Activated CD8-positive, alpha-beta memory T cell treated with anti-CD3 and anti-CD28 coated beads for 4 hours (primary cell): ENCODE measurements around the gene MEX3B.
A peak's percentile ranks its signal among the peaks of the same experiment; 100 is the strongest.

ENCODE experiments used
- DNase-seq, 2 donors: peaks; one replicate each; pipeline ENCODE4 v3.0.0-alpha.2; 2020; ENCODE audit warnings: low read depth in 2 of 2

MEX3B gene

DNA sequence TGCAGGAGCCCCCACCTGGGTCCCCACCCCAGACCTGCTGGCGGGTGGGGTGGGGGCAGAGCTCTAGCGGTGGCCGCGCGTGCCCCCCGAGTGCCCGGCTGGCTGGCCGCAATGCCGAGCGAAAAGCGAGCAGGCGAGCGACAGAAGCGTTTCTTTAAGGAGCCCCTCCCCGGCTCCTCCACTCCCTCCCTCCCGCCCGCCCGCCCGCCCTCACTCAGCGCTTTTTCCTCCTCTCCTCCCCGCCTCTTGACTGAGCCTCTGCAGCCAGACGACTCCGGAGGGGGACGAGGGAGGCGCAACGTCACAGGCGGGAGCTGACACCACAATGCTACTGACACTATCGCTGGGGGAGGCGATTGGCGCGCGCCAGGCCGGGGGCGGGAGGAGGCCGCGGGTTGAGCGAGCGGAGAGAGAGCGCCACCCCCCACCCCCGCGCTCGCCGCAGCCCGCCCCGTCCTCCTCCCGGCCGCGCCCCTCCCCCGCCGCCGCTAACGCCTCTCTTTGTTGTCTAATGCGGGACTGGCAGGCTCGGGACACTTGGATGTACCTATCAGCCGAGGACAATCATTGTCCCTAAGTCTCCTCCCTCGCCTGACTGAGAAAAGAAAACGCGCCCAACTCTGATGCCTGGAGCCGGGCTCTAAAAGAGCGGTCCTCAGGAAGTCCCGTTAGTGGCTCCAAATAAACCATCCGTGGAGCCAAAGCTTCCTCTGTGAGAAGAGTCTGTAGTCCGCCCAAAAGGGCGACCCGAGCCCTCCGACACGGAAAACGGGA, at the start of gene MEX3B:
MEX3B (minus strand) TSS at position 127 of the 774 bp plus-strand sequence. CDS start 313 bp downstream, outside the sequence.
- peak; percentile 82 to 85 for DNase-seq

DNA sequence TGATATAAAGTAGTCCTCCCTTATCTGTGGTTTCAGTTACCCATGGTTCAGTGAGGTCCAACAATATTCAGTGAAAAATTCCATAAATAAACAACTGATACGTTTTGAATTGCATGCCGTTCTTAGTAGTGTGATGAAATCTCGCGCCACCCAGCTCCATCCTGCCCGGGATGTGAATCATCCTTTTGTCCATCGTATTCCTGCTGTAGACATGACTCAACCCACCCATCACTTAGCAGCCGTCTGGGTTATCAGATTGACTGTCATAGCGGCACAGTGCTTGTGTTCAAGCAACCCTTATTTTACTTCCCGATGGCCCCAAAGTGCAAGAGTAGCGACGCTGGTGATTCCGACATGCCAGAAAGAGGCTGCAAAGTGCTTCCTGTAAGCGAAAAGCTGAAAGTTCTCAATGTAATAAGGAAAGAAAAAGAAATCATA, 48.0 kb upstream of the MEX3B start:
- DNase-seq, result no peak

DNA sequence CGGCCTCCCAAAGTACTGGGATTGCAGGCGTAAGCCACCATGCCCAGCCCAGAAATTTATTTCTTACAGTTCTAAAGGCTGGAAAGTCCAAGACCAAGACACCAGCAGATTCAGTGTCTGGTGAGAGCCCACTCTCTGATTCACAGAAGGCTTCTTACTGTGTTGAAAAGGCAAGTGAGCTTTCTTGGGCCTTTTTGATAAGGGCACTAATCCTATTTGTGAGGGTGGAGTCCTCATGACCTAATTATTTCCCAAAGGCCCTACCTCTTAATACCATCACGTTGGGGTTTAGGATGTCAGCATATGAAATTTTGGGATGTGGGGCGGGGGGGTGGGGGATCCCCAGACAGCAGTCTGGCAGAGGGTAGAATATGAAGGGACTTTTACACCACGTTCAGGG, 47.5 kb upstream of the MEX3B start:
- no peak for DNase-seq

DNA sequence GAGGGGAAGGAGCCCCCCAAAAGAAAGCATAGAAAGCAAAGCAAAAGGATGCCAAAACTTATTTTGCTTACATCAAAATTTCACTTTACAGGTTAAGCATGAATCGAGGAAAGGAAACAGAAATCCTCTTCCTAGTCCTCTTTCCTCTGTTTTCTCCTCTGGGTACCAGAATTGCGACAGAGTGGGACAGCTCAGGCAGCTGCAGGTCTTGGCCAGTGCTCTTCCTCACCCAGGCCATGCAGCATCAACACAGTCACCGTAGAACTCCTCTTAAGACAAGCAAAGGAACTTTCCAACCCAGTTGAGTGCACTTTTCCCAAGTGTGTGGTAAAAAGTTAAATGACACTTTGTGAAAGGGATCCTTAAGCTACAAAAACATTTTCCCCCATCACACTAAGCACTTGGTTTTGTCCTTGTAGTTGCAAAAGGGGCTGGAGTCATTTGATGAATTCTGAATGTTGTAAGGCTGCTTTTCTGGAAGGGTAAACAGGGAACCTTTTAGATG, 45.9 kb upstream of the MEX3B start:
- DNase-seq, result no peak

- DNase-seq, result no peak
Measured at GRCh38 chr15:82086243-82086995, 40.6 kb upstream of the MEX3B start.

DNA sequence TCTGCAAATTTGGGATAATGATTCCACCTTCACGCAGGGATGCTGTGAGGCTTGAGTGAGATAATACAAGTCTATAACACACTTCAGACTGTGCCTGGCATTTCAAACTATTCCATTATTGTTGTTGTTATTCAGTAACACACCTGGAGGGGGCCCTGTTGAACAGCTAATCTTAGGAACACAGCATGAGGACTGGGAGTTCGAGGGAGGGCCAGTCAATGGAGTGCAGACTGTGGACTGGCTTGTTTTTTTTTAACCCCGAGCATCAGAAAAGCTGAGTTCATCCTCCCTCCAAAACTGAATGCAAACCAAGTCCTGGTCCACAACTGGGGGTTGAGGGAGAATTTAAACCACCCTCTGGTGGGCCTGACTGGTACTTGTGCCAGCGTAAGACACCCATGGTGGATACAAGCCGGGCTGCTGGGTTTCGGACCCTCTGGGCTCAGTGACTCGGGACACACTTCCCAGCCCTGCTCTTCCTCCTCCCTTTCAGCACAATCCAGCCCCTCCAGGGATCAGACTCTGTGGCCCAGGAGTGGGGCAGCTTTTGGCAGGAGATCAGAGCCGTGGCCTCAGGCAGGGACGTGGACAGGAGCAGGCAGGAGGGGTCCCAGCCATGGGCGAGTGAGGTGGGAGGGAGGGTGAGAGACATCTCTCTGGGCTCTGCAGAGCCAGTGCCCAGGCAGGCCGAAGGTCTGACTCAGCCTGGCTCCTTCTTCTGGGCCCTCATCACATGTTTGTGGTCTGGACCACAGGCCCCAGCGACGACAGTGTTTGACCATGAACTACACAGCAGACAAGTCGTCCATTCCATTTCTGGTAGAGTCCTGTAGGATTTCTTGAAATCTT, 36.3 kb upstream of the MEX3B start:
- DNase-seq, result no peak

DNA sequence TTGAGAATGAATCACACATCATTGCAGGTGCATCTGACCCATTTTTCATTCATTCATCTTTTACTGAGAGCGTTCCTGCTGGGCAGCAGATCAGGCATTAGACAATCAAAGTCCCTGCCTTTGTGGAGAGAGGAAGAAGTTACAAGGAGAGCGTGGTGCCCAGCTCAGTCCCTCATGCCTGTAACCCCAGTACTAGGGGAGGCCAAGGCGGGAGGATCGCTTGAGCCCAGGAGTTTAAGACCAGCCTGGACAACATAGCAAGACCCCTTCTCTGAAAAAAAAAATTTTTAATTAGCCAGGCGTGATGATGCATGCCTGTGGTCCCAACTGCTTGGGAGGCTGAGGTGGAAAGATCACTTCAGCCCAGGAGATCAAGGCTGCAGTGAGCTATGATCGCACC, 35.0 kb upstream of the MEX3B start:
- DNase-seq, result no peak

DNA sequence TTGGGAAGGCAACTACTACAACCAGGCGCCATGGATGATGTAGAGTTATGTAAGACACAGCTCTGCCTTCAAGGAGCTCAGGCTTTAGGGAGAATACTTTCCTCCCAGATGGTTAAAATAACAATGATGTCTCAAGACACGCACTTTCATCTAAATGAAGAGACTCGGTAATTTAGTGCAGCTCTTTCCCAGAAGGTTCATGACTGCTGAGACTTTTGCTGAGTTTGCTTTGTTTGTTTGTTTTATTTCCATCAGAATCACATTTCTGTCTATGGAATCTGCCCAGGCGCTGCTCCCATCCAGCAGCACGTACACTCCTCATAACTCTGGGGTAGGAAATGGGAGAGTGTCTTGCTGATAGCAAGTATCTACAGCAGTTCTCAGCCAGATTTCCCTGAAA, 33.9 kb upstream of the MEX3B start:
- DNase-seq, result no peak

GRCh38 chr15:82074610-82075009, 28.8 kb upstream of the MEX3B start:
- DNase-seq, result no peak

- no peak for DNase-seq
Measured at GRCh38 chr15:82072926-82073537, 27.2 kb upstream of the MEX3B start.

- DNase-seq, result no peak
Measured at GRCh38 chr15:82066455-82066854, 20.6 kb upstream of the MEX3B start.

DNA sequence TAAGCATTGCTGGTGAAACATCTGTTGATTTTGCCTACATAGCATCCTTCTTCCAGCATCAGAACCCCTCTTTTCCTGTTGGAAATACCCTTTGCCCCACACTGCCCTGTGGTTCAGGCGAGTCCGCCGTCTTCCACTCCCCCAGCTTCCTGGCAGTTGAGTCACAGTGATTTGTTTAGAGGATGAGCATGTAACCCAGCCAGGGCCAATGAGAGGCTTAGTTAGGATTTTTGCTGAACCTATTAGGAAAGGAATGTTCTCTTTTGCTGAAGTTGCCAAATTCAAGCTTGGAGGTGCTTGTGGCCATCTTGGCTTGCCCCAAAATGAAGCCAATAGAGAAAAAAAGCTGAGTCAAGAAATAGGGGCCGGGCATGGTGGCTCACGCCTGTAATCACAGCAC, 19.0 kb upstream of the MEX3B start:
- no peak for DNase-seq

- no peak for DNase-seq
Measured at GRCh38 chr15:82062479-82063454, 16.9 kb upstream of the MEX3B start.

- no peak for DNase-seq
Measured at GRCh38 chr15:82060817-82061216, 15.0 kb upstream of the MEX3B start.

GRCh38 chr15:82058517-82059204, 12.8 kb upstream of the MEX3B start:
- no peak for DNase-seq

GRCh38 chr15:82058026-82058425, 12.2 kb upstream of the MEX3B start:
- no peak for DNase-seq

DNA sequence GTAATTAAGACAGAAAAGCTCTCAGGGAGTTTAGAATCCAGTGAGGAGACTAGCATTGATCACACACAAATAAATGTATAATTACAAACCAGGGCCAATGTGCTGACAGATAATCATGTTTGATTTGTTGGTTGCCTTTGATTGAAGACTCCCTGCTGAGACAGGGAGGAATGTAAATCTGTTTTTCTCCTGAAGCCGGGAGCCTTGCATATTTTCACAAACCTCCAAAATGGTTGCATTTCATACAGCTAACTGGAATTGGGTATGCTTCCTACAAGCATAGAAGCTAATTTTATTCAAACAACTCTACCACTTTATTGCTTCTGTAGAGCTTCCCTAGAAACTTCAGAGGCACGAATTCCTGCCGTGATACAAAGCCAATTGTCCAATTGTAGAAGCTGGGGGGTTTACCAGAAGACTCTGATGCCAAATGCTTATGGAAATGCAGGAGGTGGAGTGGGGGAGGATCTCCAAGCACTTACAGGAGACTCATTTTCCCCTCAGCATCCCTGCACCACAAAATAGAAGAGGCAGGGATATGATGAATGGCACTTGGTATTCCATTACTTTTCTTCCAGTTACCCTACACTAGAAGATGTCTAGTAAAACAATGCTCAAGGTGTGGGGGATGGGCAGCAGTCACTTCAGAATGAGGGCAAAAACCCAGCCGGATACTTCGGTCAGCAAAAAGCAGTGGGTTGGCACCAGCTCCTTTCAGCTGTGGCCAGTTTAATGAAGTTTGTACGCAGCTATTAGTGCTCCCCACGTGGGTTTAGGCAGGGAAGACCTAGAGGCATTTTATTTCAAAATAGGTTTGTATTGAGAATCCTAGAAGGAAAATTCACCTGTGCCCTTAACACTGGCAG, 11.4 kb upstream of the MEX3B start:
- DNase-seq, result no peak

DNA sequence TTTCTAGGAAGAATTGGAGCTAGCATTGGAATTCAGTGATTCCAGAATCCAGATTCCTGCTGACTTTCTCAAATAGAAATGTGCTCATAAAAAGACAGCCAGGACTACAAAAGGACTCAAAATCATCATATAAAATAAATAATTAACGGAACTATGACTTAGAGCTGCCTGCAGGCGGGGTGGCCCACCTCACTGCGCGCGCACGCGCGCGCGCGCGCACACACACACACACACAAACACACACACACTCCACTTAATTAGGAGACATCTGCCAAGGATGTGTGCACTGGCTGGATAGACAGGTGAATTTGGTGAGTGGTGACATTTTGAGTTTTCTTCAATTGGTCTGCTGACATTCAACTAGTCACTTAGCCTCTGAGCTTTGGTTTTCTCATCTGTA, 6.9 kb upstream of the MEX3B start:
- DNase-seq, result no peak

GRCh38 chr15:82051664-82052063, 5.8 kb upstream of the MEX3B start:
- no peak for DNase-seq
